Keratinocyte (primary cell): ENCODE data around the gene OR7C1. TPM values are rescaled to one million over a fixed set of nuclear protein-coding genes. Genes with fewer than 3 reads are reported as not detected.

Source experiments
- DNase-seq: peaks from one replicate; pipeline ENCODE4 v3.0.0-alpha.2; 2011; ENCODE audit warnings: low read depth, missing footprints, low spot score
- FAIRE-seq: peaks from 2 replicates; lab custom pipeline; 2011; peaks lifted over from hg19 to GRCh38; lab: Jason Lieb, UNC
- H2AFZ ChIP-seq: 2 replicates; pipeline ENCODE4 v1.6.0; 2012; ENCODE audit warnings: low read length, control low read depth, inconsistent platforms; ENCODE audit not compliant: control insufficient read depth
- H3K27ac ChIP-seq: 2 replicates; pipeline ENCODE4 v1.5.1; 2011; ENCODE audit warnings: low read length; ENCODE audit not compliant: control insufficient read depth, insufficient read depth
- H3K27me3 ChIP-seq: 3 replicates; pipeline ENCODE4 v1.6.0; 2011; ENCODE audit warnings: low read length; ENCODE audit not compliant: control insufficient read depth, insufficient read depth; ENCODE audit errors: extremely low read depth
- H3K36me3 ChIP-seq, 2 experiments: 2 replicates in 1 of 2; 3 replicates in 1 of 2; pipeline ENCODE4 v1.5.1; 2011; ENCODE audit warnings: low read length in 2 of 2, mild to moderate bottlenecking in 1 of 2; ENCODE audit not compliant: control insufficient read depth in 2 of 2, insufficient read depth in 2 of 2; ENCODE audit errors: extremely low read depth in 1 of 2
- H3K4me1 ChIP-seq: 3 replicates; pipeline ENCODE4 v1.5.1; 2011; ENCODE audit warnings: low read length; ENCODE audit not compliant: control insufficient read depth, insufficient read depth; ENCODE audit errors: extremely low read depth
- H3K4me2 ChIP-seq: 3 replicates; pipeline ENCODE4 v1.6.0; 2011; ENCODE audit warnings: low read depth, low read length; ENCODE audit not compliant: control insufficient read depth, insufficient read depth; ENCODE audit errors: extremely low read depth
- H3K4me3 ChIP-seq, 3 experiments: fragments of 200-600 bp in 1 of 3; sonication (generic) in 1 of 3; 2 replicates in 2 of 3; 3 replicates in 1 of 3; pipeline ENCODE4 v1.5.1; 2011 to 2016; ENCODE audit warnings: low read length in 3 of 3, mild to moderate bottlenecking in 3 of 3, control low read depth in 2 of 3, inconsistent platforms in 1 of 3, low read depth in 1 of 3, mixed read lengths in 1 of 3, mixed run types in 1 of 3, moderate library complexity in 1 of 3; ENCODE audit not compliant: control insufficient read depth in 2 of 3, insufficient read depth in 2 of 3; ENCODE audit errors: extremely low read depth in 1 of 3
- H3K79me2 ChIP-seq: 2 replicates; pipeline ENCODE4 v1.6.0; 2012; ENCODE audit warnings: low read length; ENCODE audit not compliant: control insufficient read depth, insufficient read depth
- H3K9ac ChIP-seq: 3 replicates; pipeline ENCODE4 v1.6.0; 2011; ENCODE audit warnings: low read length; ENCODE audit not compliant: control insufficient read depth, insufficient read depth; ENCODE audit errors: extremely low read depth
- H3K9me1 ChIP-seq: 3 replicates; pipeline ENCODE4 v1.6.0; 2011; ENCODE audit warnings: low read length; ENCODE audit not compliant: control insufficient read depth, insufficient read depth; ENCODE audit errors: extremely low read depth
- H3K9me3 ChIP-seq: 2 replicates; pipeline ENCODE4 v1.5.1; 2012; ENCODE audit warnings: low read depth, low read length; ENCODE audit not compliant: control insufficient read depth
- H4K20me1 ChIP-seq: 3 replicates; pipeline ENCODE4 v1.6.0; 2011; ENCODE audit warnings: low read length; ENCODE audit not compliant: control insufficient read depth, insufficient read depth; ENCODE audit errors: extremely low read depth
- CTCF ChIP-seq, 3 experiments: IDR thresholded peaks in 1 of 3; conservative IDR thresholded peaks in 1 of 3; optimal IDR thresholded peaks in 1 of 3; 2 replicates in 2 of 3; 3 replicates in 1 of 3; pipeline versions ENCODE3 to v1.5.1; 2011; ENCODE audit warnings: low read length in 3 of 3, mild to moderate bottlenecking in 3 of 3, moderate library complexity in 2 of 3, control low read depth in 1 of 3, inconsistent platforms in 1 of 3; ENCODE audit not compliant: insufficient read depth in 2 of 3; ENCODE audit errors: extremely low read depth in 1 of 3
- EZH2 ChIP-seq: IDR thresholded peaks from one replicate; pipeline ENCODE4 v1.6.1; 2012; ENCODE audit warnings: inconsistent platforms, mild to moderate bottlenecking, low read length, moderate library complexity
- dilution Hi-C: fragments of 300-500 bp; cut with MboI; formaldehyde crosslinking; loops from one replicate; pipeline ENCODE4 v1.7.0; 2020; ENCODE audit warnings: low sequenced_read_pairs; ENCODE audit not compliant: extremely low pct_ligation_motif_present
- polyA plus RNA-seq, 5 experiments: library from polyadenylated mRNA; depleted of rRNA in 3 of 5; stranded (reverse) in 3 of 5; stranded (forward) in 1 of 5; unstranded in 1 of 5; fragments of >200 nt; gene quantifications; 1 replicate in 1 of 5; 2 replicates in 3 of 5; 3 replicates in 1 of 5; pipeline versions ENCODE4 v1.2.1 to v1.2.3, GENCODE V29; 2011 to 2012; ENCODE audit warnings: missing spikeins in 2 of 5, low read depth in 1 of 5, low replicate concordance in 1 of 5

The OR7C1 gene
- polyA plus RNA-seq, 1 donor (not counting 4 experiments of a cell fraction or from before 2014, with no cell fraction given): 0.09 TPM

- H3K4me1 ChIP-seq: no peaks in the 10 kb centered on the region
- no peak overlapping the region for H3K9ac ChIP-seq
- H3K27me3 ChIP-seq: no peaks in the 10 kb centered on the region
- H3K9me1 ChIP-seq: no peaks in the 10 kb centered on the region
- H2AFZ ChIP-seq: no peak overlapping the region
- no peaks in the 10 kb centered on the region for H4K20me1 ChIP-seq
- TF ChIP-seq EZH2: no peak
- TF ChIP-seq CTCF (optimal IDR thresholded peaks at IDR 0.05 in 1 of 3, IDR thresholded peaks at IDR 0.05 in 1 of 3, conservative IDR thresholded peaks at IDR 0.05 in 1 of 3; ENCODE audit: extremely low read depth in 1 of 3, insufficient read depth in 2 of 3, low read length in 3 of 3): no peak
- no peaks in the 10 kb centered on the region for H3K79me2 ChIP-seq
- H3K36me3 ChIP-seq: peaks cover 0 to 5% of the 10 kb centered on the region in 2 experiments
- no peak overlapping the region for H3K27ac ChIP-seq
- H3K4me3 ChIP-seq: no peak overlapping the region
- dilution Hi-C loops: no loop called here
- no peak for FAIRE-seq
- no peaks in the 10 kb centered on the region for H3K9me3 ChIP-seq
- H3K4me2 ChIP-seq: no peak overlapping the region
- no peak for DNase-seq
Observed at GRCh38 chr19:14762111-14762510, 72.9 kb downstream of the OR7C1 start.

- dilution Hi-C loops: no loop called here
- H3K4me2 ChIP-seq: no peak overlapping the region
- no peak overlapping the region for H3K9ac ChIP-seq
- no peaks in the 10 kb centered on the region for H4K20me1 ChIP-seq
- H3K4me3 ChIP-seq: no peak overlapping the region
- H3K27ac ChIP-seq: no peak overlapping the region
- no peak overlapping the region for H2AFZ ChIP-seq
- H3K9me1 ChIP-seq: no peaks in the 10 kb centered on the region
- no peaks in the 10 kb centered on the region for H3K9me3 ChIP-seq
- H3K36me3 ChIP-seq: peaks cover 0 to 5% of the 10 kb centered on the region in 2 experiments
- no peak for FAIRE-seq
- H3K79me2 ChIP-seq: no peaks in the 10 kb centered on the region
- TF ChIP-seq EZH2 (no peak), CTCF (optimal IDR thresholded peaks at IDR 0.05 in 1 of 3, IDR thresholded peaks at IDR 0.05 in 1 of 3, conservative IDR thresholded peaks at IDR 0.05 in 1 of 3; ENCODE audit: extremely low read depth in 1 of 3, insufficient read depth in 2 of 3, low read length in 3 of 3) (no peak)
- DNase-seq: no peak
- no peaks in the 10 kb centered on the region for H3K27me3 ChIP-seq
- no peaks in the 10 kb centered on the region for H3K4me1 ChIP-seq
Observed at GRCh38 chr19:14761607-14762006, 73.4 kb downstream of the OR7C1 start.
